Left kidney (tissue), 8 donors: ENCODE data around the gene ACD. TPM values are rescaled to one million over a fixed set of nuclear protein-coding genes. Genes with fewer than 3 reads are reported as not detected.
A peak's percentile ranks its signal among the peaks of the same experiment; 100 is the strongest.
"Not testable (repeated sequence)": the region's sequence is repeated elsewhere in the genome, so short reads cannot be mapped to it uniquely, and the experiment has no call there.

ENCODE experiments used
- DNase-seq: peaks from one replicate; pipeline ENCODE4 v3.0.0-alpha.2; 2013
- long read RNA-seq, 8 donors: transcript quantifications; one replicate each; lab custom pipeline, GENCODE V29; 2026
- polyA plus RNA-seq: library from polyadenylated mRNA; unstranded; fragments of 120-200 nt; gene quantifications from one replicate; pipeline ENCODE4 v1.2.1, GENCODE V29; 2013; ENCODE audit not compliant: insufficient read length

Gene ACD
- 23.9 TPM for polyA plus RNA-seq
- long read RNA-seq, donor 1, partial matches to known transcripts: 6 of 14 reads
- long read RNA-seq, donor 1, other reads (novel, unspliced or antisense): 0 of 14 reads
- long read RNA-seq, donor 2, partial matches to known transcripts: 0 of 3 reads
- long read RNA-seq, donor 2, other reads (novel, unspliced or antisense): 0 of 3 reads
- long read RNA-seq, donor 3, partial matches to known transcripts: 0 of 4 reads
- long read RNA-seq, donor 3, other reads (novel, unspliced or antisense): 0 of 4 reads
- long read RNA-seq, donor 4, partial matches to known transcripts: 0 of 1 reads
- long read RNA-seq, donor 4, other reads (novel, unspliced or antisense): 0 of 1 reads
- long read RNA-seq, donor 5, transcript ACD-214 (12 exons, 2,065 nt): major isoform, 7 of 14 reads
- long read RNA-seq, donor 5, partial matches to known transcripts: 0 of 14 reads
- long read RNA-seq, donor 5, other reads (novel, unspliced or antisense): 0 of 14 reads
- long read RNA-seq, donor 6, partial matches to known transcripts: 5 of 7 reads
- long read RNA-seq, donor 6, other reads (novel, unspliced or antisense): 0 of 7 reads
- long read RNA-seq, donor 7, partial matches to known transcripts: 0 of 5 reads
- long read RNA-seq, donor 7, other reads (novel, unspliced or antisense): 0 of 5 reads
- long read RNA-seq, donor 8, partial matches to known transcripts: 0 of 2 reads
- long read RNA-seq, donor 8, other reads (novel, unspliced or antisense): 0 of 2 reads

DNA sequence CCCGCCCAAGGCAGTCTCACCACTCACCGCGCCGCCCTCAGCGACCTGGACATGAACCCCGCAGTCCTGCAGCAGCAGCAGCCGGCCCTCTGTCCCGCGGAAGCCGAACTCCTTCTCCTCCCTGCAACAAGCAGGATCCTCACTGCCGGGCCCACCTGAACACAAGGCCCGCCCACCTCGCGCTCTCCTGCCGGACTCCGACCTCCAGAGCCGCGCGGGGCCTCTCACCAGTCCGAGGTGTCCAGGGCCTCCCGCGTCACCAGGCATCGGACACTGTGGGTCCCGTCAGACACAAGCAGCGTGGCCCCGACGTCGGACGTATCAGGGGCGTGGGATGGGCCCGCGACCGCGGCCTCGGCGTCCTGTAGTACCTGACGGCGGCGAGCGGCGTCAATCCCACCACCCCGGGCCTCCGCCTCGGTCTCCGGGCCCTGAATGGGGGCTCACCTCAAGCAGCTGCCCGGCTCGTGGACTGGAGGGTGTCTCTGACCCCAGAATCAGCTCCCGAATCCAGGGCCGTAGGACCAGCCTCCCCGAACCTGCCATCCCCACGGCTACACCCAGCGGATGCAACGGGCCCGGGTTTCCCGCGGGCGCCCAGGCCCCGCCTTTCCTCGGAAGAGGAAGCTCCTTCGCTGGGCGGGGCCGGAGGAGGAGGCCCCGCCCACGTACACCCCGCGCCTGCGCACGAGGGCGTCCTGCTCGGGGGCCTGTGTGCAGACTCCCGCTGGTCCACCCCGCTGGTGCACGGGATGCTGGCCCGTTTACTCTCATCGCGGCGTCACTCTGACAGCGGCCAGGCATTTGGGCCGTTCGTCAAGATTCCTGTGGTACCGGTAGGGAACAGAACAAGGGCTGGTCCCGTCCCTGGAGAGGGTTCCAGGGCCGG lies at the start of gene ACD:
ACD (minus strand) TSS at position 586 of the 889 bp plus-strand sequence; CDS start at position 546, 40 bp downstream.
- peak; percentile 92 for DNase-seq

- no peak for DNase-seq
These were observed 49.0 kb upstream of the ACD start for GRCh38 chr16:67709050-67709449.

GRCh38 chr16:67708368-67708771 lies 48.3 kb upstream of the ACD start:
- DNase-seq: no peak

GRCh38 chr16:67707790-67708189 lies 47.7 kb upstream of the ACD start:
- no peak for DNase-seq

DNA sequence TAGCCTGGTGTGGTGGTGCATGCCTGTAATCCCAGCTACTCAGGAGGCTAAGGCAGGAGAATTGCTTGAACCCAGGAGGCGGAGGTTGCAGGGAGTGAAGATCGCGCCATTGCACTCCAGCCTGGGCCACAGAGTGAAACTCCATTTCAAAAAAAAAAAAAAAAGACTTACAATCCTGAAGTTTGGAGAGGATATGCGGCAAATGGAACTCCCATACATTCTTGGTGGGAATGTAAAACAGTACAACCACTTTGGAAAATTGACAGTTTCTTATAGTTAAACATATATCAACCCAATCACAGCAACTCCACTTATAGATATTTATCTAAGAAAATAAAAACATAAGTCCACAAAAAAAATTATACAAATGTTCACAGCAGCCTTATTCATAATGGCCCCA lies 47.1 kb upstream of the ACD start:
- DNase-seq: no peak

- no peak for DNase-seq
These were observed 44.0 kb upstream of the ACD start for GRCh38 chr16:67704110-67704509.

GRCh38 chr16:67703626-67704025 lies 43.6 kb upstream of the ACD start:
- DNase-seq: no peak

- DNase-seq: no peak
These were observed 42.1 kb upstream of the ACD start for GRCh38 chr16:67702130-67702529.

GRCh38 chr16:67701420-67701819 lies 41.4 kb upstream of the ACD start:
- DNase-seq: no peak

DNA sequence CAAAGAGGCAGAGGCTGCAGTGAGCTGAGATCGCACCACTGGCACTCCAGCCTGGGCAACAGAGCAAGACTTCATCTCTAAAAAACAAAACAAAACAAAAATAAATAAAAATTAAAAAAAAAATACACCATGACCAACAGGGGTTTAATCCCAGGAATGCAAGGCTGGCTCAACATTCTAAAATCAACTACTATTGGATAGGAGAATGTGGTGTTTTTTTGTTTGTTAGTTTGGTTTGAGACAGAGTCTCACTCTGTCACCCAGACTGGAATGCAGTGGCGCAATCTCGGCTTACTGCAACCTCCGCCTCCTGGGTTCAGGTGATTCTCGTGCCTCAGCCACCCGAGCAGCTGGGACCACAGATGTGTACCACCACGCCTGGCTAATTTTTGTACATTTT lies 39.2 kb upstream of the ACD start:
- DNase-seq: no peak

DNA sequence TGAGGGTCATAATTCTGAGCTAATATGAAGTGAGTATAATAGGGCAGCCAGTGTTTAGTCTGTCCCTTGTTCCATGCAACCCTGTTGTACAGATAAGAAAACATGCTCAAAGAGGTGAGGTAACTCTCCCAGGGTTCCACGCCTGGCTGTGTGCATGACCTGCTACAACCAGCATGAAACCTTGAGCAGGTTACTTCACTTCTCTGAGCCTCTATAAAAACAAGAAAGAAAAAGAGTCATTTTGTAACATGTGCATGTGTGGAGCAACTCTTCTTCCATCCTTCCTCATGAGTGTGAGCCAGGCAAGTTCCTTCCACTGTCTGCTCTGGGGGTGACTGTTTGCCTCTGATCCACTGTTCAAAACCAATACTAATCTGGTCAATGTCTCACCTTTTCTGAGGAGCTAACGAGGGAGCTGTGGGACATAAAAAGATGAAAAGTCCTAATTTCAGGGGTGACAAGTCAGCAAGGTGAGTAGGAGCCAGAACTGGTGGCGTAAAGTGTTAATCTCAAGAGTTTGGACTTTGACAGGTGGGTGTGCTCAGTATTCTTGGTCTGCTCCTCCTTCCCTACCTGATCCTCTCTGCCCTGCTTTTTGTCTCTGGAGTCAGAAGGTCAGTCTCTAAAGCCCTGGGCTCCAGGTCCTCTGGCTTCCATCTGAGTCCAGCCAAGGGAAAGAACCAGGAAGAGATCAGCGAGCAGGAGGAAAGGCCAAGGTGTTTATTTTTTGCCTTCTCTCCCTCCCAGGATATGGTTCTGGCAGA lies 37.5 kb upstream of the ACD start:
- no peak for DNase-seq

GRCh38 chr16:67694611-67695010 lies 34.6 kb upstream of the ACD start:
- DNase-seq: no peak

DNA sequence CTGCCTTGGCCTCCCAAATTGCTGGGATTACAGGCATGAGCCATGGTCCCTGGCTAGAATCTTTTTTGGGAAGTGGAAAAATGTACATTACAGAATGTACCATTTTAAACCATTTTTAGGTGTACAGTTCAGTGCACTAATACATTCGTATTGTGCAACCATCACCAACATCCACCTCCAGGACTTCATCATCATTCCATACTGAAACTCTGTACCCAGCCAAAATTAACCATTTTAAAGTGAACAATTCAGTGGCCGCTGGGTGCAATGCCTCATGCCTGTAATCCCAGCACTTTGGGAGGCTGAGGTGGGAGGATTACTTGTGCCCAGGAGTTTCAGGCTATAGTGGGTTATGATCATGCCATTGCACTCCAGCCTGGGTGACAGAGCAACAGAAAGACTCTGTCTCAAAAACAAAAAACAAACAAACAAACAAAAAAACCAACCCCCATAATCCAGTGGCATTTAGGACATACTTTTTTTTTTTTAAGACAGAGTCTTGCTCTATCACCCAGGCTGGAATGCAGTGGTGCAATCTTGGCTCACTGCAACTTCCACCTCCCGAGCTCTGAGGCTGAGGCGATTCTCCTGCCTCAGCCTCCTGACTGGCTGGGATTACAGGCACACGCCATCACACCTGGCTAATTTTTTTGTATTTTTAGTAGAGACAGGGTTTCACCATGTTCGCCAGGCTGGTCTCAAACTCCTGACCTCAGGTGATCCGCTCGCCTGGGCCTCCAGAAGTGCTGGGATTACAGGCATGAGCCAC lies 33.6 kb upstream of the ACD start:
- not testable (repeated sequence) for DNase-seq

GRCh38 chr16:67685388-67686112 lies 25.5 kb upstream of the ACD start:
- no peak for DNase-seq

GRCh38 chr16:67683767-67684166 lies 23.7 kb upstream of the ACD start:
- no peak for DNase-seq

DNA sequence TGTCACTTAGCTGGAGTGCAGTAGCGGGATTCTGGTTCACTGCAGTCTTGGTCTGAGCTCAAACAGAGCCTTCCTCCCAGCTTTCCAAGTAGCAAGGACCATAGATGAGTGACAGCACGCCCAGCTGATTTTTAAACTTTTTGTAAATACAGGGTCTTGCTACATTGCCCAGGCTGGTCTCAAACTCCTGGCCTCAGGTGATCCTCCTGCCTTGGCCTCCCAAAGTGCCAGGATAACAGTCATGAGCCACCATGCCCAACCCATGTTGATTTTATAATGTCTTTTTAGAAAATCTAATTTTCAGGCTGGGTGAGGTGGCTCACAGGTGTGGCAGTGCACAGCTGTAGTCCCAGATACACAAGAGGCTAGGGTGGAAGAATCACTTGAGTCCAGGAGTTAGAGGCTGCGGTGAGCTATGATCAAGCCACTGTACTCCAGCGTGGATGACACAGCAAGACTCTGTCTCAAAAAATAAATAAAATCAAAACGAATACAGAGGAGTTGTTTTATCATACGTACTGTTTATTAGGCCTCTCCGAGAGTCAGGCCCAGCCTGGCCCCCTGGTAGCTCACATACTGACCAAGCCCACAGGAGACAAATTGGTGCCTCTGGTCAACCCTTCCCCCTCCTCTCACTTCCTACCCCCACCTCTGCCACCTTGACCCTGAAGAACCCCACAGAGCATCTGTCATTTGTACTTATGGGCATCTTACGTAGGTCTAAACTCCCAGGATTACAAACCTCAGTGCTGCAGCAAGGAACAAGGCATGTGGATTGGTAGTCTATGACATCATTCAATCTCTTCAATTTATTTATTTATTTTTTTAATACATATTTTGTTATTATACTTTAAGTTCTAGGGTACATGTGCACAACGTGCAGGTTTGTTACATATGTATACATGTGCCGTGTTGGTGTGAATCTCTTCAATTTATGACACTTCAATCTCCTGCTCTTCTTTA lies 20.2 kb upstream of the ACD start:
- no peak for DNase-seq

GRCh38 chr16:67678354-67679023 lies 18.4 kb upstream of the ACD start:
- no peak for DNase-seq

DNA sequence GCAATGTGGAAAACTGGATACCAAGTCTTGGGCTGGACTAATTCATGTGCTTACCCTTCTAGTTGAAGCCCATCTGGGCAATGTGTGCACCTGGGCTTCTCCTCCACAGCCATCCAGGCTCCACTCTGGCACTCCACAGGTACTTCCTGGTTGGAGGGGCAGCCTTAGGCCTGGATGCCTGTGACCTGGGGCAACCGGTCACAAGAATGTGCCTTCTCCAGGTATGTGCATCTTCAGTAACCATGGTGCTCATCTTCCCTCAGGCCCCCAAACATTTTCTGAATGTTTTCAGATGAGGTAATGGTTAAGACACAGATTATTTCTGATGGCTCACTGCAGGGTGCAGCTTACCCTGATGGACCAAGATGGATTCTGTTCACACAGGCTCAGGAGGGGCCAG lies 17.7 kb upstream of the ACD start:
- DNase-seq: no peak
